ENCODE measurements around the gene HIP1. TPM values are rescaled to one million over a fixed set of nuclear protein-coding genes. Genes with fewer than 3 reads are reported as not detected.
A peak's percentile ranks its signal among the peaks of the same experiment; 100 is the strongest.

The HIP1 gene
- total and polyA plus RNA-seq, 2 of the 13 experiments (the other 11 are each of a cell fraction or from before 2014, with no cell fraction given), result 4.5 to 6.2 TPM

DNA sequence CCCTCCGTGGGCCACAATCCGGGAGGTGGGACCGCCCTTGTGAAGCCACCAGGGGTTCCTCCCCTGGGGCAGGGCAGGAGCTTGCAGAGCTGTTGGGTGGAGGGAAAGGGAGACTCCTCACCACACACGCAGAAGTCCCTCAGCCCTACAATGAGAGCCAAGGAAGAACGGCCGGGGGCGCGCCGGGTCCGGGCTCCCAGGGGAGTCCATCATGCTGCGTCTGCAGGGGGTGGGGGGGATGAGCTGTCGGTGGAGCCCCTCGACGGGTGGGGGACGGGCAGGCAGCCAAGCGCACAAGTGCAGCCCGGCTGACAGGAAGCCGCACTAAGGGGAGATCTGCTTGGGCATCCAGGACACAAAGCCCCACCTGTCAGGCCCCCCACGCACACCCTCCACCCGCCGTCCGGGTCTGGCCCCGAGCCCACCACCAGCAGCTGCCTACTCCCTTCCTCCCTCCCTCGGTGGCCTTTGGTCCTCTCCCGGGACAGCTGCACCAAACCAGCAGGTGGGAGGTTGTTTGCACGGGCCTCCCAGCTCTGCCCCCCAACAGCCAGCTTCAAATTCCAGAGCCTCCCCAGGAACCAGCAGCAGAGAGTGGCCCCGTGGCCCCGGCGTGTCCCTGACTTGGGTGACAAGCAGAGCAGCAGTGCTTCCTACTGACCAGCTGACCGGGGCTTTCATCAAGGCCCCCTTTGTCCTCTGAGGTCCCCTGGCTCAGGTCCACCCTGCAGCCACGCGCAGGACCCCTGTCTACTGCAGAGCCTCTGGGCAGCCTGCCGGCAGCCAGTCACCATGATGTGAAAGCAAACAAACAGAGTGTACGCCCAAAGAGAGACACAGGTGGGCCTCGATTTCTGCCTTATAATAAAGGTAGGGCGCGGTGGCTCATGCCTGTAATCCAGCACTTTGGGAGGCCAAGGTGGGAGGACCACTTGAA, 50.3 kb downstream of the HIP1 start (continued):
- peak; percentile 59; the same call in 1 of the 2 replicates for TF ChIP-seq GABPB1 (CRISPR knock-in tag; IDR thresholded peaks at IDR 0.05)
- no peak for TF ChIP-seq ATF7 (IDR thresholded peaks at IDR 0.05)
- 0 out of 2 replicates have a peak, but pooled peaks have one; percentile 12 for TF ChIP-seq ATF7 (CRISPR knock-in tag; IDR thresholded peaks at IDR 0.05)
- no peak for TF ChIP-seq JUN (CRISPR knock-in tag; IDR thresholded peaks at IDR 0.05)
- no peak for TF ChIP-seq GABPA (IDR thresholded peaks at IDR 0.05; ENCODE audit: low read depth, low read length)
- no peak for TF ChIP-seq GABPA (CRISPR knock-in tag; IDR thresholded peaks at IDR 0.05; ENCODE audit: low read depth)
- no peak for TF ChIP-seq ZNF234 (CRISPR knock-in tag; conservative IDR thresholded peaks at IDR 0.05)
- TF ChIP-seq, protein P1, sequence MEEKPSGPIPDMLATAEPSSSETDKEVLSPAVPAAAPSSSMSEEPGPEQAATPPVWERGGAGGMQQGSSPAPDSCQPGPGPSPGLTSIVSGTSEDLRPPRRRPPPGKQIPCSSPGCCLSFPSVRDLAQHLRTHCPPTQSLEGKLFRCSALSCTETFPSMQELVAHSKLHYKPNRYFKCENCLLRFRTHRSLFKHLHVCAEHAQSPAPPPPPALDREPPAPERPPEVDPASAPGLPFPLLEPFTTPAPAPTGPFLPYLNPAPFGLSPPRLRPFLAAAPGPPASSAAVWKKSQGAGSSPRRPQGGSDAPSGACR (CRISPR knock-in tag; IDR thresholded peaks at IDR 0.05), result peak; percentile 81; the same call in 1 of the 2 replicates
- TF ChIP-seq, protein P2, sequence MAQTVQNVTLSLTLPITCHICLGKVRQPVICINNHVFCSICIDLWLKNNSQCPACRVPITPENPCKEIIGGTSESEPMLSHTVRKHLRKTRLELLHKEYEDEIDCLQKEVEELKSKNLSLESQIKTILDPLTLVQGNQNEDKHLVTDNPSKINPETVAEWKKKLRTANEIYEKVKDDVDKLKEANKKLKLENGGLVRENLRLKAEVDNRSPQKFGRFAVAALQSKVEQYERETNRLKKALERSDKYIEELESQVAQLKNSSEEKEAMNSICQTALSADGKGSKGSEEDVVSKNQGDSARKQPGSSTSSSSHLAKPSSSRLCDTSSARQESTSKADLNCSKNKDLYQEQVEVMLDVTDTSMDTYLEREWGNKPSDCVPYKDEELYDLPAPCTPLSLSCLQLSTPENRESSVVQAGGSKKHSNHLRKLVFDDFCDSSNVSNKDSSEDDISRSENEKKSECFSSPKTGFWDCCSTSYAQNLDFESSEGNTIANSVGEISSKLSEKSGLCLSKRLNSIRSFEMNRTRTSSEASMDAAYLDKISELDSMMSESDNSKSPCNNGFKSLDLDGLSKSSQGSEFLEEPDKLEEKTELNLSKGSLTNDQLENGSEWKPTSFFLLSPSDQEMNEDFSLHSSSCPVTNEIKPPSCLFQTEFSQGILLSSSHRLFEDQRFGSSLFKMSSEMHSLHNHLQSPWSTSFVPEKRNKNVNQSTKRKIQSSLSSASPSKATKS (CRISPR knock-in tag; IDR thresholded peaks at IDR 0.05), result peak; percentile 94; the same call in 1 of the 2 replicates
- TF ChIP-seq BRD4 (CRISPR knock-in tag; IDR thresholded peaks at IDR 0.05), result no peak
- TF ChIP-seq, protein P3, sequence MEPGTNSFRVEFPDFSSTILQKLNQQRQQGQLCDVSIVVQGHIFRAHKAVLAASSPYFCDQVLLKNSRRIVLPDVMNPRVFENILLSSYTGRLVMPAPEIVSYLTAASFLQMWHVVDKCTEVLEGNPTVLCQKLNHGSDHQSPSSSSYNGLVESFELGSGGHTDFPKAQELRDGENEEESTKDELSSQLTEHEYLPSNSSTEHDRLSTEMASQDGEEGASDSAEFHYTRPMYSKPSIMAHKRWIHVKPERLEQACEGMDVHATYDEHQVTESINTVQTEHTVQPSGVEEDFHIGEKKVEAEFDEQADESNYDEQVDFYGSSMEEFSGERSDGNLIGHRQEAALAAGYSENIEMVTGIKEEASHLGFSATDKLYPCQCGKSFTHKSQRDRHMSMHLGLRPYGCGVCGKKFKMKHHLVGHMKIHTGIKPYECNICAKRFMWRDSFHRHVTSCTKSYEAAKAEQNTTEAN (CRISPR knock-in tag; conservative IDR thresholded peaks at IDR 0.05), result peak; percentile 87
- TF ChIP-seq FOSL2 (CRISPR knock-in tag; IDR thresholded peaks at IDR 0.05), result peak; percentile 60
- no peak for TF ChIP-seq SIN3A (IDR thresholded peaks at IDR 0.05; ENCODE audit: borderline replicate concordance, low read depth, low read length)
- TF ChIP-seq, protein P4, sequence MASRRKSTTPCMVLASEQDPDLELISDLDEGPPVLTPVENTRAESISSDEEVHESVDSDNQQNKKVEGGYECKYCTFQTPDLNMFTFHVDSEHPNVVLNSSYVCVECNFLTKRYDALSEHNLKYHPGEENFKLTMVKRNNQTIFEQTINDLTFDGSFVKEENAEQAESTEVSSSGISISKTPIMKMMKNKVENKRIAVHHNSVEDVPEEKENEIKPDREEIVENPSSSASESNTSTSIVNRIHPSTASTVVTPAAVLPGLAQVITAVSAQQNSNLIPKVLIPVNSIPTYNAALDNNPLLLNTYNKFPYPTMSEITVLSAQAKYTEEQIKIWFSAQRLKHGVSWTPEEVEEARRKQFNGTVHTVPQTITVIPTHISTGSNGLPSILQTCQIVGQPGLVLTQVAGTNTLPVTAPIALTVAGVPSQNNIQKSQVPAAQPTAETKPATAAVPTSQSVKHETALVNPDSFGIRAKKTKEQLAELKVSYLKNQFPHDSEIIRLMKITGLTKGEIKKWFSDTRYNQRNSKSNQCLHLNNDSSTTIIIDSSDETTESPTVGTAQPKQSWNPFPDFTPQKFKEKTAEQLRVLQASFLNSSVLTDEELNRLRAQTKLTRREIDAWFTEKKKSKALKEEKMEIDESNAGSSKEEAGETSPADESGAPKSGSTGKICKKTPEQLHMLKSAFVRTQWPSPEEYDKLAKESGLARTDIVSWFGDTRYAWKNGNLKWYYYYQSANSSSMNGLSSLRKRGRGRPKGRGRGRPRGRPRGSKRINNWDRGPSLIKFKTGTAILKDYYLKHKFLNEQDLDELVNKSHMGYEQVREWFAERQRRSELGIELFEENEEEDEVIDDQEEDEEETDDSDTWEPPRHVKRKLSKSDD (CRISPR knock-in tag; IDR thresholded peaks at IDR 0.05; ENCODE audit: low read depth), result peak; percentile 47; the same call in 1 of the 2 replicates
- TF ChIP-seq, protein P5, sequence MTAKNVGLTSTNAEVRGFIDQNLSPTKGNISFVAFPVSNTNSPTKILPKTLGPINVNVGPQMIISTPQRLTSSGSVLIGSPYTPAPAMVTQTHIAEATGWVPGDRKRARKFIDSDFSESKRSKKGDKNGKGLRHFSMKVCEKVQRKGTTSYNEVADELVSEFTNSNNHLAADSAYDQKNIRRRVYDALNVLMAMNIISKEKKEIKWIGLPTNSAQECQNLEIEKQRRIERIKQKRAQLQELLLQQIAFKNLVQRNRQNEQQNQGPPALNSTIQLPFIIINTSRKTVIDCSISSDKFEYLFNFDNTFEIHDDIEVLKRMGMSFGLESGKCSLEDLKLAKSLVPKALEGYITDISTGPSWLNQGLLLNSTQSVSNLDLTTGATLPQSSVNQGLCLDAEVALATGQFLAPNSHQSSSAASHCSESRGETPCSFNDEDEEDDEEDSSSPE (CRISPR knock-in tag; IDR thresholded peaks at IDR 0.05), result peak; percentile 35; the same call in 1 of the 2 replicates
- peak; percentile 78 for TF ChIP-seq ZNF263 (CRISPR knock-in tag; IDR thresholded peaks at IDR 0.05)
- peak; percentile 99 for TF ChIP-seq ZBTB7B (CRISPR knock-in tag; IDR thresholded peaks at IDR 0.05)
- no peak for TF ChIP-seq ZNF75D (CRISPR knock-in tag; IDR thresholded peaks at IDR 0.05; ENCODE audit: borderline replicate concordance)
- peak; percentile 84 for TF ChIP-seq KDM2A (CRISPR knock-in tag; IDR thresholded peaks at IDR 0.05; ENCODE audit: borderline replicate concordance, low read depth)

All from HepG2 (cell line).